HepG2 (cell line): ENCODE data around the gene MORC4. TPM values are rescaled to one million over a fixed set of nuclear protein-coding genes. Genes with fewer than 3 reads are reported as not detected.
"Not testable (repeated sequence)": the region's sequence is repeated elsewhere in the genome, so short reads cannot be mapped to it uniquely, and the experiment has no call there.

Source experiments
- ATAC-seq: fragments of 200-7000 bp; cut with Tn5 transposase; 3 replicates; pipeline ENCODE4 v1.9.1; 2020; ENCODE audit warnings: mild to moderate bottlenecking, moderate library complexity
- BruUV-seq: library from RNA; stranded (reverse); fragments of 400-500 nt; replicated peaks from 2 replicates; lab custom pipeline; 2021; lab: Mats Ljungman, UMichigan
- CTCF ChIA-PET: fragments of 300-600 bp; formaldehyde crosslinking; extraction: SDS; loops from one replicate; lab custom pipeline; 2021; ENCODE audit warnings: low total read pairs, inconsistent platforms, low intra/inter-chr PET ratio; lab: Yijun Ruan, JAX
- POLR2A ChIA-PET: fragments of 350-600 bp; sonication (Branson Sonifier 250); formaldehyde crosslinking; loops from one replicate; lab custom pipeline; 2020; ENCODE audit warnings: antibody characterized with exemption, inconsistent platforms; lab: Yijun Ruan, JAX
- DNase-seq: peaks from one replicate; pipeline ENCODE4 v3.0.0-alpha.2; 2015; ENCODE audit warnings: low spot score
- FAIRE-seq: peaks from 3 replicates; lab custom pipeline; 2011; peaks lifted over from hg19 to GRCh38; lab: Jason Lieb, UNC
- H2AFZ ChIP-seq: one replicate; pipeline ENCODE4 v1.6.1; 2011; ENCODE audit warnings: low read length, inconsistent platforms
- H3K27ac ChIP-seq: fragments of 300-600 bp; 3 replicates; pipeline ENCODE4 v1.8.0; 2011; ENCODE audit warnings: mixed run types, mild to moderate bottlenecking, mixed read lengths, low read length, inconsistent platforms; ENCODE audit not compliant: insufficient read depth; ENCODE audit errors: extremely low read length
- H3K27me3 ChIP-seq, 2 experiments: fragments of 200-600 bp in 1 of 2; 2 replicates in 1 of 2; 3 replicates in 1 of 2; pipeline versions ENCODE4 v1.6.0 to v1.8.0; 2011; ENCODE audit warnings: low read length in 2 of 2, mild to moderate bottlenecking in 2 of 2, moderate library complexity in 2 of 2, inconsistent platforms in 1 of 2; ENCODE audit not compliant: insufficient read depth in 2 of 2, control insufficient read depth in 1 of 2
- H3K36me3 ChIP-seq, 2 experiments: fragments of 200-600 bp in 1 of 2; replicated peaks in 1 of 2; 2 replicates in 1 of 2; 3 replicates in 1 of 2; pipeline versions ENCODE4 v1.5.1 to v1.8.0; 2011; ENCODE audit warnings: low read length in 2 of 2, inconsistent platforms in 1 of 2; ENCODE audit not compliant: insufficient read depth in 2 of 2, control insufficient read depth in 1 of 2
- H3K4me1 ChIP-seq: 2 replicates; pipeline ENCODE4 v1.5.1; 2012; ENCODE audit warnings: low read length, inconsistent platforms; ENCODE audit not compliant: insufficient read depth
- H3K4me2 ChIP-seq: 2 replicates; pipeline ENCODE4 v1.6.0; 2011; ENCODE audit warnings: low read depth, low read length, inconsistent platforms
- H3K4me3 ChIP-seq, 3 experiments: fragments of 200-600 bp in 1 of 3; sonication (generic), shearing (Covaris generic) in 1 of 3; replicated peaks in 1 of 3; 2 replicates each; pipeline ENCODE4 v1.5.1; 2011 to 2016; ENCODE audit warnings: low read length in 3 of 3, inconsistent platforms in 2 of 3, low read depth in 2 of 3, mild to moderate bottlenecking in 2 of 3, control low read depth in 1 of 3, mixed read lengths in 1 of 3; ENCODE audit not compliant: insufficient read depth in 1 of 3
- H3K79me2 ChIP-seq: one replicate; pipeline ENCODE4 v1.6.1; 2011; ENCODE audit warnings: low read length, inconsistent platforms; ENCODE audit not compliant: insufficient read depth
- H3K9ac ChIP-seq: 2 replicates; pipeline ENCODE4 v1.6.0; 2011; ENCODE audit warnings: mild to moderate bottlenecking, low read depth, low read length, inconsistent platforms; ENCODE audit not compliant: insufficient read depth
- H3K9me3 ChIP-seq: 2 replicates; pipeline ENCODE4 v1.5.1; 2012; ENCODE audit warnings: mild to moderate bottlenecking, low read length
- H4K20me1 ChIP-seq: 2 replicates; pipeline ENCODE4 v1.6.0; 2011; ENCODE audit warnings: inconsistent platforms, mild to moderate bottlenecking, low read length, moderate library complexity; ENCODE audit not compliant: insufficient read depth
- E2F1 ChIP-seq: sonication (generic); formaldehyde crosslinking; IDR thresholded peaks from 2 replicates; pipeline ENCODE4 v1.5.0; 2020; ENCODE audit warnings: missing genetic modification reagents
- ETV6 ChIP-seq: sonication (generic); formaldehyde crosslinking; conservative IDR thresholded peaks from 2 replicates; pipeline ENCODE4 v1.4.0; 2020; ENCODE audit warnings: missing genetic modification reagents
- FOXA1 ChIP-seq, 2 experiments: fragments of 450-650 bp in 1 of 2; sonication (generic) in 1 of 2; formaldehyde crosslinking in 1 of 2; IDR thresholded peaks; 2 replicates each; pipeline versions ENCODE4 v1.4.0 to v1.6.1; 2016 to 2020; ENCODE audit warnings: missing genetic modification reagents in 1 of 2
- HIVEP1 ChIP-seq: sonication (generic); formaldehyde crosslinking; IDR thresholded peaks from 2 replicates; pipeline ENCODE4 v1.4.0; 2020; ENCODE audit warnings: mild to moderate bottlenecking, missing genetic modification reagents
- RORA ChIP-seq: sonication (generic); formaldehyde crosslinking; IDR thresholded peaks from 2 replicates; pipeline ENCODE4 v1.5.0; 2020; ENCODE audit warnings: mild to moderate bottlenecking, missing genetic modification reagents, moderate library complexity
- STAG1 ChIP-seq: sonication (generic); formaldehyde crosslinking; IDR thresholded peaks from 2 replicates; pipeline ENCODE4 v1.4.0; 2020; ENCODE audit warnings: missing genetic modification reagents
- TSC22D2 ChIP-seq: sonication (generic); formaldehyde crosslinking; IDR thresholded peaks from 2 replicates; pipeline ENCODE4 v1.5.1; 2020; ENCODE audit warnings: missing genetic modification reagents, mild to moderate bottlenecking, borderline replicate concordance
- ZFP82 ChIP-seq: sonication (generic); formaldehyde crosslinking; IDR thresholded peaks from 2 replicates; pipeline ENCODE4 v1.5.1; 2020; ENCODE audit warnings: mild to moderate bottlenecking, missing genetic modification reagents, borderline replicate concordance
- ZFY ChIP-seq: sonication (generic); formaldehyde crosslinking; IDR thresholded peaks from 2 replicates; pipeline ENCODE4 v1.4.0; 2020; ENCODE audit warnings: missing genetic modification reagents
- ZNF234 ChIP-seq: sonication (generic); formaldehyde crosslinking; conservative IDR thresholded peaks from 2 replicates; pipeline ENCODE4 v1.5.1; 2020; ENCODE audit warnings: mild to moderate bottlenecking, missing genetic modification reagents
- ZNF687 ChIP-seq: sonication (generic); formaldehyde crosslinking; IDR thresholded peaks from 2 replicates; pipeline ENCODE4 v1.5.1; 2020; ENCODE audit warnings: mild to moderate bottlenecking, missing genetic modification reagents, moderate library complexity
- ZNF7 ChIP-seq: IDR thresholded peaks from 2 replicates; pipeline ENCODE4 v1.6.1; 2016; ENCODE audit warnings: missing biosample characterization, missing genetic modification reagents
- ZNF776 ChIP-seq: sonication (generic); formaldehyde crosslinking; IDR thresholded peaks from 2 replicates; pipeline ENCODE4 v1.4.0; 2020; ENCODE audit warnings: mild to moderate bottlenecking, missing genetic modification reagents
- WGBS: methylation state at CpG from one replicate; pipeline ENCODE4 v1.1.6; 2017; ENCODE audit warnings: low lambda C conversion rate; 5-methylcytosine and 5-hydroxymethylcytosine counted together
- in situ Hi-C: cut with HindIII; loops from 2 replicates; pipeline ENCODE4 v1.10.0; 2017; ENCODE audit warnings: low pct_unique_long_range_greater_than_20kb; ENCODE audit not compliant: extremely low pct_ligation_motif_present
- intact Hi-C: fragments of 100-400 bp; cut with micrococcal nuclease; formaldehyde crosslinking; loops from one replicate; pipeline ENCODE4 v1.10.0; 2022; ENCODE audit not compliant: unreplicated experiment
- polyA plus RNA-seq, 8 experiments: library from polyadenylated mRNA; depleted of rRNA in 3 of 8; stranded (reverse) in 7 of 8; unstranded in 1 of 8; fragments of >200 nt; fragmentation: Illumina TruSeq in 4 of 8; extraction: Trizol in 4 of 8; gene quantifications; 2 replicates each; pipeline versions ENCODE4 v1.2.1 to v1.2.3, GENCODE V29; 2011 to 2016; ENCODE audit warnings: low read depth in 4 of 8, missing spikeins in 1 of 8, mixed read lengths in 1 of 8; ENCODE audit not compliant: insufficient read depth in 1 of 8
- total RNA-seq, 5 experiments: library from RNA; depleted of rRNA; stranded (reverse); fragments of >200 nt; fragmentation: Illumina TruSeq; extraction: Trizol; gene quantifications; 2 replicates each; pipeline ENCODE4 v1.2.3, GENCODE V29; 2016; ENCODE audit warnings: low read depth in 1 of 5
- TF ChIP-seq, protein P1 (sequence below): sonication (generic); formaldehyde crosslinking; IDR thresholded peaks from 2 replicates; pipeline ENCODE4 v1.4.0; 2020; ENCODE audit warnings: mild to moderate bottlenecking, missing genetic modification reagents

Gene MORC4
- total and polyA plus RNA-seq, 2 of the 13 experiments (the other 11 are each of a cell fraction or from before 2014, with no cell fraction given): 7.3 to 17.6 TPM

DNA sequence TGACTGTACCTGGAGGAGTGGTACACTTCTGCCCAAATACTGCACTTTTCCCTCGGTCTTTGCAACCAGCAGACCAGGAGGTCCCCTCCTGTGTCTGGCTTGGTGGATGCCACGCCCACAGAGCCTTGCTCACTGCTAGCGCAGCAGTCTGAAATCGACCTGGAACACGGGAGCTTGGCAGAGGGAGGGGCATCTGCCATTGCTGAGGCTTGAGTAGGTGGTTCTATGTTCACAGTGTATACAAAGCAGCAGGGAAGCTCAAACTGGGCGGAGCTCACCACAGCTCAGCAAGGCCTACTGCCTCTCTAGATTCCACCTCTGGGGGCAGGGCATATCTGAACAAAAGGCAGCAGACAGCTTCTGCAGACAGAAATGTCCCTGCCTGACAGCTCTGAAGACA lies 33.5 kb downstream of the MORC4 start (continued):
- not testable (repeated sequence) for TF ChIP-seq FOXA1 (IDR thresholded peaks at IDR 0.05)
- peak; percentile 47; the same call in 1 of the 2 replicates for TF ChIP-seq FOXA1 (CRISPR knock-in tag; IDR thresholded peaks at IDR 0.05)
- TF ChIP-seq ZFY (CRISPR knock-in tag): 0 out of 2 replicates have a peak, but pooled peaks have one; percentile 26
- TF ChIP-seq STAG1 (CRISPR knock-in tag): peak; percentile 14; the same call in 1 of the 2 replicates
- TF ChIP-seq, all 625 proteins: peak for 10; not testable (repeated sequence) for 615

DNA sequence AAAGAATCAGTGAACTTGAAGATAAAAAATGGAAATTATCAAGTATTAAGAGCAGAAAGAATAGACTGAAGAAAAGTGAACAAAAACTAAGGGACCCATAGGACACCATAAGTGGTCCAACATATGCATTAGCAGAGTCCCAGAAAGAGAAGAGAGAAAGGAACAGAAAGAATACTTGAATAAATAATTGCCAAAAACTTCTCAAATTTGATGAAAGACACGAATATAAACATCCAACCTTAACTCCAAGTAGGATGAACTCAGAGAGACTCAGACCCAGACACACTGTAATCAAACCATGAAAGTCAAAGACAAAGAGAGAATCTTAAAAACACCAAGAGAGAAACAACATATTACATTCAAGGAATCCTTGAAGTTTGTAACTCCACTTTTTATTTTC lies 35.7 kb downstream of the MORC4 start:
- POLR2A ChIA-PET: no interaction called here
- no peaks in the 10 kb centered on the region for H3K9me3 ChIP-seq
- intact Hi-C loops (no loop called here), in situ Hi-C loops (loop anchor here (5.0 kb wide), 1 partner anchor 62 kb away; the partner anchor contains the start of gene RIPPLY1)
- H3K27ac ChIP-seq: no peak overlapping the region
- no peaks in the 10 kb centered on the region for H3K36me3 ChIP-seq
- peaks cover 12% of the 10 kb centered on the region; the same call in 1 of the 2 replicates for H3K4me1 ChIP-seq
- BruUV-seq: no TSS peak
- FAIRE-seq: no peak
- H3K4me2 ChIP-seq: no peak overlapping the region
- H3K9ac ChIP-seq: no peak overlapping the region
- no peak overlapping the region for H2AFZ ChIP-seq
- CTCF ChIA-PET: no interaction called here
- no peak for DNase-seq
- H3K4me3 ChIP-seq: no peak overlapping the region
- no peaks in the 10 kb centered on the region for H4K20me1 ChIP-seq
- ATAC-seq: no peak
- WGBS: 73% methylated on average over 1 of the region's 1 CpG
- no peaks in the 10 kb centered on the region for H3K27me3 ChIP-seq
- H3K79me2 ChIP-seq: no peaks in the 10 kb centered on the region
- TF ChIP-seq RORA (CRISPR knock-in tag): no peak
- TF ChIP-seq E2F1 (CRISPR knock-in tag): no peak
- no peak for TF ChIP-seq ETV6
- no peak for TF ChIP-seq ZNF776 (CRISPR knock-in tag)
- no peak for TF ChIP-seq ZNF7 (CRISPR knock-in tag)
- TF ChIP-seq TSC22D2 (CRISPR knock-in tag): no peak
- no peak for TF ChIP-seq HIVEP1 (CRISPR knock-in tag)
- no peak for TF ChIP-seq ZNF687 (CRISPR knock-in tag)
- TF ChIP-seq ZFP82 (CRISPR knock-in tag): no peak
- TF ChIP-seq ZNF234 (CRISPR knock-in tag): no peak
- TF ChIP-seq, protein P1, sequence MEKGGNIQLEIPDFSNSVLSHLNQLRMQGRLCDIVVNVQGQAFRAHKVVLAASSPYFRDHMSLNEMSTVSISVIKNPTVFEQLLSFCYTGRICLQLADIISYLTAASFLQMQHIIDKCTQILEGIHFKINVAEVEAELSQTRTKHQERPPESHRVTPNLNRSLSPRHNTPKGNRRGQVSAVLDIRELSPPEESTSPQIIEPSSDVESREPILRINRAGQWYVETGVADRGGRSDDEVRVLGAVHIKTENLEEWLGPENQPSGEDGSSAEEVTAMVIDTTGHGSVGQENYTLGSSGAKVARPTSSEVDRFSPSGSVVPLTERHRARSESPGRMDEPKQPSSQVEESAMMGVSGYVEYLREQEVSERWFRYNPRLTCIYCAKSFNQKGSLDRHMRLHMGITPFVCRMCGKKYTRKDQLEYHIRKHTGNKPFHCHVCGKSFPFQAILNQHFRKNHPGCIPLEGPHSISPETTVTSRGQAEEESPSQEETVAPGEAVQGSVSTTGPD: no peak
